Mesothelial cell of epicardium (in vitro differentiated cells): ENCODE measurements around the gene PDGFD. TPM values are rescaled to one million over a fixed set of nuclear protein-coding genes. Genes with fewer than 3 reads are reported as not detected.
A peak's percentile ranks its signal among the peaks of the same experiment; 100 is the strongest.

Experiments used
- DNase-seq, 2 experiments: peaks; one replicate each; pipeline ENCODE4 v3.0.0; 2021; ENCODE audit warnings: low spot score in 2 of 2; ENCODE audit not compliant: unreplicated experiment in 2 of 2
- H3K27ac Mint-ChIP-seq: 2 replicates; pipeline ENCODE4 v1.8.0; 2021; ENCODE audit warnings: mixed read lengths
- H3K27me3 Mint-ChIP-seq: 2 replicates; pipeline ENCODE4 v1.8.0; 2021; ENCODE audit warnings: low read depth, mixed read lengths
- H3K36me3 Mint-ChIP-seq: 2 replicates; pipeline ENCODE4 v1.8.0; 2021; ENCODE audit warnings: mixed read lengths
- H3K4me1 Mint-ChIP-seq: 2 replicates; pipeline ENCODE4 v1.8.0; 2021; ENCODE audit warnings: mixed read lengths
- H3K4me3 Mint-ChIP-seq: 2 replicates; pipeline ENCODE4 v1.8.0; 2021; ENCODE audit warnings: mild to moderate bottlenecking, moderate library complexity, mixed read lengths
- H3K9me3 Mint-ChIP-seq: 2 replicates; pipeline ENCODE4 v1.8.0; 2021; ENCODE audit warnings: mixed read lengths
- total RNA-seq: library from RNA; stranded (reverse); gene quantifications from 3 replicates; pipeline ENCODE4 v1.2.1, GENCODE V29; 2021
- TF ChIP-seq, protein P1 (sequence below): fragments of 200-600 bp; sonication (generic); IDR thresholded peaks from one replicate; pipeline ENCODE4 v1.5.0; 2021; ENCODE audit warnings: antibody characterized with exemption; ENCODE audit not compliant: unreplicated experiment

PDGFD gene
- total RNA-seq, 1 donor from 2014 or later, result 29.1 TPM

DNA sequence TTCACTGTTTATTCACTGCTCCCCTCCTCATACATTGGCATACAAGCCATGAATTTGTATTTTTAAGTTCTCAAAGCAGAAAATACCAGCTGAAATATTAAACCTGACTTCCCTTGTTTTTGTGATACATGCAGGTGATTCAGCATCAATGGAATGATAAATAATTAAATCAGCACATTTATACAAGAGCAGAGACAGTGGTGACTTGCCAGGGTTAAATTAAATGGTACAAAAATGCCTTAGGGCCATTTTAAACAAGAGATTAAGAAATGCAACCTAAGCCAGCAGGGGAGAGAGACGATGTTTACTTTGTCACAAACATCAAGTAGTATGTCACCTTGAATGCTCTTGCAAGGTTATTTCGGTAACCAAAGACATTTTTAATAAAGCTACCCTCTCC is 223.4 kb downstream of the PDGFD start:
- H3K9me3 Mint-ChIP-seq, result peaks cover 4% of the 10 kb centered on the region
- H3K4me1 Mint-ChIP-seq, result peaks cover 3% of the 10 kb centered on the region
- H3K4me3 Mint-ChIP-seq, result no peak overlapping the region
- DNase-seq, result no peak
- no peaks in the 10 kb centered on the region for H3K27me3 Mint-ChIP-seq
- no peak overlapping the region for H3K27ac Mint-ChIP-seq
- TF ChIP-seq, protein P1, sequence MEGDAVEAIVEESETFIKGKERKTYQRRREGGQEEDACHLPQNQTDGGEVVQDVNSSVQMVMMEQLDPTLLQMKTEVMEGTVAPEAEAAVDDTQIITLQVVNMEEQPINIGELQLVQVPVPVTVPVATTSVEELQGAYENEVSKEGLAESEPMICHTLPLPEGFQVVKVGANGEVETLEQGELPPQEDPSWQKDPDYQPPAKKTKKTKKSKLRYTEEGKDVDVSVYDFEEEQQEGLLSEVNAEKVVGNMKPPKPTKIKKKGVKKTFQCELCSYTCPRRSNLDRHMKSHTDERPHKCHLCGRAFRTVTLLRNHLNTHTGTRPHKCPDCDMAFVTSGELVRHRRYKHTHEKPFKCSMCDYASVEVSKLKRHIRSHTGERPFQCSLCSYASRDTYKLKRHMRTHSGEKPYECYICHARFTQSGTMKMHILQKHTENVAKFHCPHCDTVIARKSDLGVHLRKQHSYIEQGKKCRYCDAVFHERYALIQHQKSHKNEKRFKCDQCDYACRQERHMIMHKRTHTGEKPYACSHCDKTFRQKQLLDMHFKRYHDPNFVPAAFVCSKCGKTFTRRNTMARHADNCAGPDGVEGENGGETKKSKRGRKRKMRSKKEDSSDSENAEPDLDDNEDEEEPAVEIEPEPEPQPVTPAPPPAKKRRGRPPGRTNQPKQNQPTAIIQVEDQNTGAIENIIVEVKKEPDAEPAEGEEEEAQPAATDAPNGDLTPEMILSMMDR, result no peak
- peaks cover 8% of the 10 kb centered on the region for H3K36me3 Mint-ChIP-seq

DNA sequence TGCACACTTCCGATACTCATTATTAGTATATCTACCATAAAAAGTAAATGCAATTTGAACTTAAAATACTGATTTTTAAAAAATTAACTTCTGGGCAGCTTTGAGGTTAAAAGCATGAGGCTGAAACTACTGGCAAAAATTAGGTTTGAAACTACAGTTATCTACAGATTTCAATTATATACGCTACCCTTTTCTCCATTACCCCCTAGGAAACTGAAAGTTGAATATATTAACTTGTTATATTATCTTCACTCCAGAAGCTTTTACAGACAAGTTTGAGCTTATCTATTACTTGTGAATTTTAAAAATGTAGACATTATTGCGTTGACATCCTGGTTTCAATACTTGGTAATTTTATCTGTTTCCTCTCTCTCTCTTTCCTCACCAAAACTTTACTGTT is 224.3 kb downstream of the PDGFD start:
- H3K27me3 Mint-ChIP-seq, result no peaks in the 10 kb centered on the region
- no peak for DNase-seq
- H3K4me3 Mint-ChIP-seq, result no peak overlapping the region
- TF ChIP-seq, protein P1, result no peak
- H3K9me3 Mint-ChIP-seq, result peaks cover 4% of the 10 kb centered on the region
- peaks cover 8% of the 10 kb centered on the region for H3K36me3 Mint-ChIP-seq
- peaks cover 3% of the 10 kb centered on the region for H3K4me1 Mint-ChIP-seq
- no peak overlapping the region for H3K27ac Mint-ChIP-seq

DNA sequence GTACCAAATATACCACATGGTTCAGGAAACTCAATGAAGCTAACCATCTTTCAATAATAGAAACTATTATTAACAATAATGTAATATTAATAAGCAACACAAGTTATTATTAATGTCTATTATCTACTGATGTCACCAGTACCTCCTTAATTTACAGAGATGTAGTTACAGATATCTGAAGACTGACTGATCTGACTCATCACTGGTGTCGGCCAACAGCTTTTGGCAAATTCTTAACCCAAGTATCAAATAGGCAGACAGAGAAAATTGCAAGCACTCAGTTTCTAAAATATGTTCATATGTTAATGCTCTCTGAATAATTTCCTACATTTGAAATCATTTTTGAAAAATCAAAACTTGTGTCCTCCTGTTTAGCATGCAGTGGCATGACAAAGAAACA is 227.9 kb downstream of the PDGFD start:
- H3K9me3 Mint-ChIP-seq, result no peaks in the 10 kb centered on the region

DNA sequence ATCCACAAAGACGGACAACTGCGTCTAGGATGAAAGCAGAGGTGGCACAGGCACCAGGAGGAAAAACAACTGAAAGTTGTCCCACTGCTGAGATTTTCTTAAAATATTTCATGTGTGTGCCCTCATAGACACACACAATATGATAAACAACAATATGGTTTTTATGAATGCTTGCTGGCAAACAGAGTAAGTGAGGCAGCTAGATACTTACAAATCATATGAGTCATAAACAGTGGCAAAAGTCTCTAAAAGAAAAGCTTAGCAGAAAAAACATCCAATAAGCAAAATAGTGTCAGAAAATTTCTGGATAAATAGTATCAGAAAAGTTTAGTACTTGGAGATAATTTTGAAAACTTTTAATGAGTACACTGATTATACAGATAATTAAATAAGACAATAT is 228.7 kb downstream of the PDGFD start:
- H3K27ac Mint-ChIP-seq, result no peak overlapping the region
- H3K9me3 Mint-ChIP-seq, result no peaks in the 10 kb centered on the region
- H3K4me1 Mint-ChIP-seq, result peaks cover 4% of the 10 kb centered on the region
- H3K4me3 Mint-ChIP-seq, result no peak overlapping the region
- TF ChIP-seq, protein P1, result no peak
- H3K36me3 Mint-ChIP-seq, result peaks cover 3% of the 10 kb centered on the region
- no peak for DNase-seq
- H3K27me3 Mint-ChIP-seq, result no peaks in the 10 kb centered on the region

More for the DNA sequence above, 227.9 kb downstream of the PDGFD start:
- Mint-ChIP-seq H3K27ac (no peak overlapping the region), H3K4me3 (no peak overlapping the region), H3K27me3 (no peaks in the 10 kb centered on the region), H3K36me3 (peaks cover 3% of the 10 kb centered on the region), H3K4me1 (peaks cover 5% of the 10 kb centered on the region)
- TF ChIP-seq, protein P1, result no peak
- no peak for DNase-seq

DNA sequence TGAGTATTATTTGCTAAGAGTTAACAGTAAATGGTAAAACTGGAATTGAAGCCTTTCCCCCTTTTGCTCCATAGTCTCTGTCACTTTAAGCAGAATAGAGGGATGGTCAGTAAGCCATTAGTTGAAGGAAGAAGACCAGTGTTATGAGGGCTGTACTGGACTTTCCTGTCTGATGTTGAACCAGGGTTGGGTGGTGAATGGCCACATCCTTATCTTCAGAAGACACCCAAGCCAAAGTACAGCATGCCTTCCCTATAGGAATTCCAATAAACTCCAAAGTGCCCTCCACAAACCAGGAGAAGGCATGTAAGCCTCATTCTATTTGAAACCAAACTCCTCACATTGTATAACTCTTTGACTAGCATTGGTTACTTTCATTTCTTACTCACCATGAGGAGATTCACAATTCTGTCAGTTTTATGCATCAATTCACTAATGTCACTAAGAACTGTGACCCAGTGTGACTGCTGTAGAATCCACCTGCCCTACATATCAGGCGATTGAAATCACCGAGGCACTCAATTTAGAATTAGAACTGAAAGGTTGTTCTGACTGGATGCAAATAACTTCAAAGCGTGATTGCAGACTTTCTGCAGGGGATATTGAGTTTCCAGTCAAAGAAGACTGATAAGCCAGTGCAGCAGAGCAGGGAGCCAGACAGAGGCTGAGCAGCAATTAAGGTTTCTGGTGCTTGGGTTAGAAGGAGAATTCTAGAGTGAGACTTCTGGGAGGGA is 234.6 kb downstream of the PDGFD start:
- peaks cover 35% of the 10 kb centered on the region for H3K4me1 Mint-ChIP-seq
- TF ChIP-seq, protein P1, result no peak
- no peaks in the 10 kb centered on the region for H3K27me3 Mint-ChIP-seq
- DNase-seq, result no peak
- H3K36me3 Mint-ChIP-seq, result no peaks in the 10 kb centered on the region
- H3K27ac Mint-ChIP-seq, result peak overlapping the region; percentile 45
- H3K9me3 Mint-ChIP-seq, result no peaks in the 10 kb centered on the region
- H3K4me3 Mint-ChIP-seq, result no peak overlapping the region

DNA sequence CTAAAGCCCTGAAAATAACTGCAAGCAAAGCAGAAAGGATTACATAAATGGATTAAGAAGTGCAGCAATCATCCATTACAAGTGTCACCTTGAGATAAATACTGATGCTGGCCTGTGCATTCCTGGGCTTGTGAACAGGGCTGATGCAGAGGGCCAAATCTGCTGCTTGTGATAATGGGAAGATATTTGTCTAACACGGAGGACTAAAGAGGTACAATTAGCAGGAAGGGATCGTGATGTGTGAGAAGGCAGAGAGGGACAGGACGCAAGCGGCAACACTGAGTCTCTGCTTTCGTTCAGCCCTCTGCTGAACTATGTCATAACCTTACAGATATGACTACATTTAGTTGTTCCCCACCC is 235.2 kb downstream of the PDGFD start:
- H3K36me3 Mint-ChIP-seq, result no peaks in the 10 kb centered on the region
- H3K4me3 Mint-ChIP-seq, result no peak overlapping the region

More for the DNA sequence above, 235.2 kb downstream of the PDGFD start:
- no peaks in the 10 kb centered on the region for H3K9me3 Mint-ChIP-seq
- no peaks in the 10 kb centered on the region for H3K27me3 Mint-ChIP-seq
- H3K27ac Mint-ChIP-seq, result peak overlapping the region; percentile 28
- TF ChIP-seq, protein P1, result no peak
- peaks cover 41% of the 10 kb centered on the region for H3K4me1 Mint-ChIP-seq
- no peak for DNase-seq
